ENCODE data around the gene CBY1.
"Not testable (repeated sequence)": the region's sequence is repeated elsewhere in the genome, so short reads cannot be mapped to it uniquely, and the experiment has no call there.

CBY1 gene

GRCh38 chr22:38613588-38613987, 42.9 kb upstream of the CBY1 start:
- no peaks in the 10 kb centered on the region for H3K79me2 ChIP-seq (ENCODE audit: low read length)
- no peaks in the 10 kb centered on the region for H3F3A ChIP-seq (ENCODE audit: insufficient read depth, low read length)
- H2AFZ ChIP-seq (ENCODE audit: low read length), result no peak overlapping the region
- no peak overlapping the region for H3K27ac ChIP-seq (ENCODE audit: low read length)
- TF ChIP-seq EZH2phosphoT487 (IDR thresholded peaks at IDR 0.05; ENCODE audit: low read length) (no peak), CTCF (IDR thresholded peaks at IDR 0.05; ENCODE audit: low read length) (no peak), EZH2 (optimal IDR thresholded peaks at IDR 0.05; ENCODE audit: low read depth, low read length) (no peak)
- no peak overlapping the region for H3K4me2 ChIP-seq (ENCODE audit: low read depth, low read length)
- no peaks in the 10 kb centered on the region for H4K20me1 ChIP-seq (ENCODE audit: insufficient read depth, low read length)
- DNase-seq, result no peak
- no peaks in the 10 kb centered on the region for H3K9me2 ChIP-seq (replicated peaks; ENCODE audit: insufficient read depth, low read length)
- H3K4me1 ChIP-seq (ENCODE audit: low read length), result no peaks in the 10 kb centered on the region
- H3K27me3 ChIP-seq (replicated peaks; ENCODE audit: insufficient read depth, low read length), result no peaks in the 10 kb centered on the region
- H3K36me3 ChIP-seq (replicated peaks; ENCODE audit: insufficient read depth, low read length), result no peaks in the 10 kb centered on the region
- no peak overlapping the region for H3K9ac ChIP-seq (ENCODE audit: low read length)
- H3K4me3 ChIP-seq (ENCODE audit: low read length), result no peak overlapping the region
- no peaks in the 10 kb centered on the region for H3K9me3 ChIP-seq (replicated peaks; ENCODE audit: insufficient read depth, low read length)

GRCh38 chr22:38614332-38615063, 41.9 kb upstream of the CBY1 start:
- Histone ChIP-seq H3K4me1 (ENCODE audit: low read length) (no peaks in the 10 kb centered on the region), H2AFZ (ENCODE audit: low read length) (no peak overlapping the region), H3K9me3 (replicated peaks; ENCODE audit: insufficient read depth, low read length) (no peaks in the 10 kb centered on the region), H4K20me1 (ENCODE audit: insufficient read depth, low read length) (no peaks in the 10 kb centered on the region), H3K27me3 (replicated peaks; ENCODE audit: insufficient read depth, low read length) (no peaks in the 10 kb centered on the region), H3K27ac (ENCODE audit: low read length) (no peak overlapping the region), H3K36me3 (replicated peaks; ENCODE audit: insufficient read depth, low read length) (no peaks in the 10 kb centered on the region), H3F3A (ENCODE audit: insufficient read depth, low read length) (no peaks in the 10 kb centered on the region), H3K9me2 (replicated peaks; ENCODE audit: insufficient read depth, low read length) (no peaks in the 10 kb centered on the region), H3K4me2 (ENCODE audit: low read depth, low read length) (no peak overlapping the region), H3K9ac (ENCODE audit: low read length) (no peak overlapping the region), H3K79me2 (ENCODE audit: low read length) (no peaks in the 10 kb centered on the region), H3K4me3 (ENCODE audit: low read length) (no peak overlapping the region)
- DNase-seq, result no peak
- TF ChIP-seq CTCF (IDR thresholded peaks at IDR 0.05; ENCODE audit: low read length), result no peak
- no peak for TF ChIP-seq EZH2phosphoT487 (IDR thresholded peaks at IDR 0.05; ENCODE audit: low read length)
- no peak for TF ChIP-seq EZH2 (optimal IDR thresholded peaks at IDR 0.05; ENCODE audit: low read depth, low read length)

- not testable (repeated sequence) for H3K9me2 ChIP-seq (replicated peaks; ENCODE audit: insufficient read depth, low read length); H4K20me1 ChIP-seq (ENCODE audit: insufficient read depth, low read length); H3K4me2 ChIP-seq (ENCODE audit: low read depth, low read length); H3K79me2 ChIP-seq (ENCODE audit: low read length); H3F3A ChIP-seq (ENCODE audit: insufficient read depth, low read length); H2AFZ ChIP-seq (ENCODE audit: low read length); H3K27ac ChIP-seq (ENCODE audit: low read length); DNase-seq; H3K4me1 ChIP-seq (ENCODE audit: low read length); H3K36me3 ChIP-seq (replicated peaks; ENCODE audit: insufficient read depth, low read length); H3K9me3 ChIP-seq (replicated peaks; ENCODE audit: insufficient read depth, low read length); H3K4me3 ChIP-seq (ENCODE audit: low read length); H3K27me3 ChIP-seq (replicated peaks; ENCODE audit: insufficient read depth, low read length); H3K9ac ChIP-seq (ENCODE audit: low read length)
These were observed 41.4 kb upstream of the CBY1 start for GRCh38 chr22:38615064-38615405.

GRCh38 chr22:38618258-38618657, 38.2 kb upstream of the CBY1 start:
- H4K20me1 ChIP-seq (ENCODE audit: insufficient read depth, low read length), result no peaks in the 10 kb centered on the region
- DNase-seq, result no peak
- H3K27me3 ChIP-seq (replicated peaks; ENCODE audit: insufficient read depth, low read length), result no peaks in the 10 kb centered on the region
- H3F3A ChIP-seq (ENCODE audit: insufficient read depth, low read length), result no peaks in the 10 kb centered on the region
- no peaks in the 10 kb centered on the region for H3K36me3 ChIP-seq (replicated peaks; ENCODE audit: insufficient read depth, low read length)
- TF ChIP-seq EZH2phosphoT487 (IDR thresholded peaks at IDR 0.05; ENCODE audit: low read length) (no peak), CTCF (IDR thresholded peaks at IDR 0.05; ENCODE audit: low read length) (no peak), EZH2 (optimal IDR thresholded peaks at IDR 0.05; ENCODE audit: low read depth, low read length) (no peak)
- H3K9me2 ChIP-seq (replicated peaks; ENCODE audit: insufficient read depth, low read length), result no peaks in the 10 kb centered on the region
- H3K79me2 ChIP-seq (ENCODE audit: low read length), result no peaks in the 10 kb centered on the region
- H3K4me3 ChIP-seq (ENCODE audit: low read length), result no peak overlapping the region
- H3K9me3 ChIP-seq (replicated peaks; ENCODE audit: insufficient read depth, low read length), result no peaks in the 10 kb centered on the region
- no peak overlapping the region for H3K9ac ChIP-seq (ENCODE audit: low read length)
- H3K27ac ChIP-seq (ENCODE audit: low read length), result no peak overlapping the region
- H3K4me2 ChIP-seq (ENCODE audit: low read depth, low read length), result no peak overlapping the region
- no peaks in the 10 kb centered on the region for H3K4me1 ChIP-seq (ENCODE audit: low read length)
- no peak overlapping the region for H2AFZ ChIP-seq (ENCODE audit: low read length)

All from MM.1S (cell line).